Esophagus squamous epithelium (tissue), 4 donors: Measurements from ENCODE around the gene FBXL19.

Source experiments
- POLR2A ChIP-seq, 4 donors: fragments of 450-650 bp; IDR thresholded peaks; one replicate each; pipeline ENCODE4 v1.6.1; 2017; ENCODE audit warnings: antibody characterized with exemption in 4 of 4, mild to moderate bottlenecking in 4 of 4, moderate library complexity in 3 of 4
- TF ChIP-seq, protein P1 (sequence below), 6 experiments: fragments of 450-650 bp in 4 of 6; fragments of 200-600 bp in 2 of 6; sonication (generic) in 2 of 6; IDR thresholded peaks; one replicate each; pipeline ENCODE4 v1.5.1; 2016 to 2019; ENCODE audit warnings: antibody characterized with exemption in 6 of 6, mild to moderate bottlenecking in 4 of 6, moderate library complexity in 4 of 6

DNA sequence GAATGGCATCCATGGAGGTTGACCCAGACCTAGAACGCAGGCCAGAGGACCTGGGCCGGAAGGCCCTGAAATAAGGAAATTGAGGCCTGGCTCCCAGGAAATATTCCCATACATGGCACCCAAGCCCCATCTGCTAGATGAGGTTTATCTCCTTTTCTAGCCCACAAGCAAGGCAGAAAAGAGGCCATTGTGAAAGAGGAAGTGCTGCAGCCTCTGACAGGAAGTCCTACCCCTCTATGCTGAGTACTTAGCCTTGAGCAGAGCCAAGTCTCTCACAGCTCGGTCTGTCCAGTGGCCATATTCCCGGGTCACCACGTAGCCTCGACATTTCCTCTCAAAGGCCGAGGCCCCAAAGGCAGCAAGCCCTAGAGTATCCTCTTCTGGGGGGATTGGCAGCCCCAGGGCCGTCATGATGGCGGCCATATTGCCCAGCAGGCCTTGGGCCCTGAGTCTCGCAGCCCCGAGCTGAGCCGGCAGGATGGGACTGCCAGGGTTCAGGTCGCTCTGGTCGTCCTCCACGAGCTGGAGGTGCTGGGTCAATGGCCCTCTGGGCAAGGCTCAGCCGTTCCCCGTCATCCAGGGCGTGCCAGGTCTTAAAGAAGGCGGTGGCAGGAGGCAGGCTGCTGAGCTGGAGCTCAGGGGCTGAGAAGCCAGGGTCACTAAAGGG, 19.1 kb upstream of the FBXL19 start:
- TF ChIP-seq, protein P1, sequence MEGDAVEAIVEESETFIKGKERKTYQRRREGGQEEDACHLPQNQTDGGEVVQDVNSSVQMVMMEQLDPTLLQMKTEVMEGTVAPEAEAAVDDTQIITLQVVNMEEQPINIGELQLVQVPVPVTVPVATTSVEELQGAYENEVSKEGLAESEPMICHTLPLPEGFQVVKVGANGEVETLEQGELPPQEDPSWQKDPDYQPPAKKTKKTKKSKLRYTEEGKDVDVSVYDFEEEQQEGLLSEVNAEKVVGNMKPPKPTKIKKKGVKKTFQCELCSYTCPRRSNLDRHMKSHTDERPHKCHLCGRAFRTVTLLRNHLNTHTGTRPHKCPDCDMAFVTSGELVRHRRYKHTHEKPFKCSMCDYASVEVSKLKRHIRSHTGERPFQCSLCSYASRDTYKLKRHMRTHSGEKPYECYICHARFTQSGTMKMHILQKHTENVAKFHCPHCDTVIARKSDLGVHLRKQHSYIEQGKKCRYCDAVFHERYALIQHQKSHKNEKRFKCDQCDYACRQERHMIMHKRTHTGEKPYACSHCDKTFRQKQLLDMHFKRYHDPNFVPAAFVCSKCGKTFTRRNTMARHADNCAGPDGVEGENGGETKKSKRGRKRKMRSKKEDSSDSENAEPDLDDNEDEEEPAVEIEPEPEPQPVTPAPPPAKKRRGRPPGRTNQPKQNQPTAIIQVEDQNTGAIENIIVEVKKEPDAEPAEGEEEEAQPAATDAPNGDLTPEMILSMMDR (IDR thresholded peaks at IDR 0.05): no peak
- no peak for TF ChIP-seq POLR2A (IDR thresholded peaks at IDR 0.05)
